ACHN (cell line): ENCODE data around the gene RNPC3.
"Not testable (repeated sequence)": the region's sequence is repeated elsewhere in the genome, so short reads cannot be mapped to it uniquely, and the experiment has no call there.

Experiments
- DNase-seq: peaks from one replicate; pipeline ENCODE4 v3.0.0-alpha.2; 2015
- in situ Hi-C: cut with HindIII; loops from 2 replicates; pipeline ENCODE4 v1.10.0; 2017; ENCODE audit warnings: low sequenced_read_pairs, low pct_ligation_motif_present, low pct_unique_long_range_greater_than_20kb

Gene RNPC3

DNA sequence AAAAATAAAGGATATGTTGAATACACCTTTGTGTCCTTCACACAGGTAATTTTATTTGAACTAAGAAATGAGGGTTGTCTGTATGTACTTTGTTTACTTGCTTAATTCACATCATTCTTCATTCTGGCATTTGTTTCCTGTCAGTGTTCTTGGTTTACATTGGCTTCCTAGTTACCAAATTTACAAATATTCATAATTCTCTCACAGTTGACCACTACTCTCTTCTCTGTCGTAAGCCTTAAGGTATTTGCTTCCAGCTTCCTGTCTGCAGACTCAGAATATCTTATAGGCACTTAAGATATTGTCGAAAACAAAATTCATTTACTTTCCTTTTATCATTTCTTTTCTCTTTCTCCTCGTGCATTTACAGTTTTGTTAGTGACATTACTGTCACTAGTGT, 15.9 kb downstream of the RNPC3 start:
- in situ Hi-C loops, result no loop called here
- no peak for DNase-seq

DNA sequence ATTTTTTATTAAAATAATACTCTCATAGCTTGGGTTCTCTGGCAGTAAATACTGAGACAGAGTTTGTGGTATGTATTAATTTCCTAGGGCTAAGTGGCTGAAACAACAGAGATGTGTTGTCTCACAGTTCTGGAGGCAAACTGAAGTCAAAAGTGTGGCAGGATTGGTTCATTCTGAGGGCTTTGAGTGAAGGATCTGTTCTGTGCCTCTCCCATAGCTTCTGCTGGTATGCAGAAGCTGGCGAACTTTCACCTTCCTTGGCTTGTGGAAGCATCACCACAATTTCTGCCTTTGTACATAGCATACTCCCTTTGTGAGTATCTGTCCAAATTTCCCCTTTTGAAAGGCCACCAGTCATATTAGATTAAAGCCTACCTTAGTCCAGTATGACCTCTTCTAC, 21.0 kb downstream of the RNPC3 start:
- no peak for DNase-seq
- in situ Hi-C loops, result no loop called here

DNA sequence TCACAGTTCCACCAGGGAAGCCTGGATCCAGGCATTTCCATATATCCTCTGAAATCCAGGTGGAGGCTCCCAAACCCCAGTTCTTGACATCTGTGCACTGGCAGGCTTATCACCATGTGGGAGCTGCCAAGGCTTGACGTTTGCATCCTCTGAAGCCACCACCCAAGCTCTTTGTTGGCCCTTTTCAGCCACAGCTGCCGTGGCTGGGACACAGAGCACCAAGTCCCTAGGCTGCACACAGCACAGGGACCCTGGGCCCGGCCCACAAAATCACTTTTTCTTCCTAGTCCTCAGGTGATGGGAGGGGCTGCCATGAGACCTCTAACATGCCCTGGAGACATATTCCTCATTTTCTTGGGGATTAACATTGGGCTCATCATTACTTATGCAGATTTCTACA, 22.3 kb downstream of the RNPC3 start:
- in situ Hi-C loops, result no loop called here
- DNase-seq, result no peak

DNA sequence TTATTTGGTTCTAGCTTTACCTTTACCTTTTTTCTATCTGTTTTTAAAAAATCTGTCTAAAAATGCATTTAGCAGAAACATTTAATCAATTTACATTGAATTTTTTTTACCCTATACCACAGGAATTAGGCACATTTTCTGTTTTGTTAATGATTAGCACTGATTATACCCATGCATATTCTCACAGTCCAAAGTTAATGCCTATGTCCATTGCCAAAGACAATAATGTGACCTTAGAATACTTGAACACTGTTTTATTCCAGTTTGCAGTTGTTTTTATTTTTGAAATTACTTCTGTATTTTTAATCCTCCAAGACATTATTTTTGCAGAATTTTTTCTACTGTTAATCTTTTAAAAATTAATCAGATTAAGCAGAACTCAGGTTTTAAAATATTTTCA, 34.9 kb downstream of the RNPC3 start:
- in situ Hi-C loops, result no loop called here
- DNase-seq, result no peak

DNA sequence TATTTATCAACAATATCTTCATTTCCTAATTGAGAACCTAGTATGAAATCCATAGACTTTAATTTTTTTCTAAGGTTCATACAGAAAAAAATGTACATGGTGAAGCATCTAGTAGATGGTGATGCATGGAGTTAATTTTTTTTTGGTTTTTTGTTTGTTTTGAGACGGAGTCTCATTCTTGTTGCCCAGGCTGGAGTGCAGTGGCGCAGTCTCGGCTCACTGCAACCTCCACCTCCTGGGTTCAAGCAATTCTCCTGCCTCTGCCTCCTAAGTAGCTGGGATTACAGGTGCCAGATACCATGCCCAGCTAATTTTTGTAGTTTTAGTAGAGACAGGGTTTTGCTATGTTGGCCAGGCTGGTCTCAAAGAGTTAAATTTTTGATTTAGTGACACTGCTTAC, 35.6 kb downstream of the RNPC3 start:
- in situ Hi-C loops, DNase-seq: not testable (repeated sequence)

DNA sequence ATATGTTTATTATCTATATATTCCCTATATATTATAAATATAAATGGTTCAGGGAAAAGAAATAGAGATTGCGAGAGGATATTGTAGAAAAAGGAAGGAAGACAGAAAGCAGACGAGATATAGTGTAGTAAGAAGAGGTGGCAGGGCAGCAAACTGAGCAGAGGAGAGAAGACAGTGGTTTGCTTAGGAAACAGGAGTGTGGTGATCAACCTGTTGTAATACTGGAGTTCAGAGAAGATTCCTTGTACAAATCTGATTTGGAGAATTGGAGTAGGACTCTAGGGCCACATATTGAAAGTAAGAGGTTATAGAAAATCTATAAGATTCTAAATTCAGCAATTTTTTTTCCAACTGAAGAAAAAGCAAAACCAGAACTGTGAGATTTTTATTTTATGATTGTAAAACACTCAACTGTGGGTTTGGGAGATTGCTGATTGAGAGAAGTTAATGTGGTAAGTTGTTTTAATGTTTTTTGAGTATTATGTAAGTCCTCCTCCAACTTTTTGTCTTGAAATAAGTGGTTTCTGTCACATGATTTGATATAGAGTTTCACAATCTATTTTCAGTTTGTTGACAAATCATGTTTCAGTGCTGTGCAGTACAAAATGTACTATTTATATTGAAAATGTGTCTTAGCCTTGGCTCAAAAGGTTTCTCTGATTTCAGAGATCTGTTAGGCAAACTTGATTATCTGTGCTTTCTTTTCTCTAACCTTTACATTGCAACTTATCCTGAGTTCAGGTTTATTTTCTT, 36.3 kb downstream of the RNPC3 start:
- in situ Hi-C loops, result no loop called here
- no peak for DNase-seq

DNA sequence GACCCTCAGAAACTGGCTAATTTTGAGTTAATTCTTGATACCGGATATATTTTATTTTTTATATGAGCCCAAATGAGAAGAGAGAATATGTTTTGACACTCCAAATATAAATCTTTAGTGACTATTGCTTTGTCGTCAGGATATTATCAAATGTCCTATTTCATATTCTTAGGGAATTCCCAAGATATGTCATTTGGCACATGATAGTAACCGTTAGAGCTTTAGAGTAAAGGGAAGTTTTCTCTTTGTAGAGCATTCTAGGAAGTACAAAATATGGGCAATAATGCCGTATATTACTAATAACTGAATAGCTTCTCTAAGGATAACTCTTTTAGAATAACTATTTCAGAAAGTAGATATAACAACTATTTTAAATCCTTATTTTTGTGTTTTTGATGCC, 37.6 kb downstream of the RNPC3 start:
- in situ Hi-C loops, result no loop called here
- no peak for DNase-seq

DNA sequence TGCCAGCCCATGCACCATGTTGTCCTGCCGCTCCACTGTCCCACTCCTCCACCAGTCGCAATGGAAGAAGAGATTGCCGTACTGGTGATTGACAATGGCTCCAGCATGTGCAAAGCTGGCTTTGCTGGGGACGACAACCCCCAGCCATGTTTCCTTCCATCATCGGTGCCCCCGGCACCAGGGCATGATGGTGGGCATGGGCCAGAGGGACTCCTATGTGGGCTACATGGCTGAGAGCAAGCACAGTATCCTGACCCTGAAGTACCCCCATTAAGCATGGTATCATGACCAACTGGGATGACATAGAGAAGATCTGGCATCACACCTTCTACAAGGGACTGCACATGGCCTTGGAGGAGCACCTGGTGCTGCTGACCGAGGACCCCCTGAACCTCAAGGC, 44.0 kb downstream of the RNPC3 start:
- DNase-seq, result no peak

GRCh38 chr1:103571289-103571688, 45.8 kb downstream of the RNPC3 start, which contains the start of gene AMY2B:
Gene AMY2B, plus strand, starts transcription at chr1:103571589. Its CDS starts 14 bp downstream, at chr1:103571603.
- DNase-seq, in situ Hi-C loops: not testable (repeated sequence)

More for the DNA sequence above, 44.0 kb downstream of the RNPC3 start:
- in situ Hi-C loops, result no loop called here

GRCh38 chr1:103576065-103576464, 50.6 kb downstream of the RNPC3 start:
- in situ Hi-C loops, result no loop called here
- no peak for DNase-seq

- DNase-seq, in situ Hi-C loops: not testable (repeated sequence)
These were observed 51.3 kb downstream of the RNPC3 start for GRCh38 chr1:103576784-103577183.

DNA sequence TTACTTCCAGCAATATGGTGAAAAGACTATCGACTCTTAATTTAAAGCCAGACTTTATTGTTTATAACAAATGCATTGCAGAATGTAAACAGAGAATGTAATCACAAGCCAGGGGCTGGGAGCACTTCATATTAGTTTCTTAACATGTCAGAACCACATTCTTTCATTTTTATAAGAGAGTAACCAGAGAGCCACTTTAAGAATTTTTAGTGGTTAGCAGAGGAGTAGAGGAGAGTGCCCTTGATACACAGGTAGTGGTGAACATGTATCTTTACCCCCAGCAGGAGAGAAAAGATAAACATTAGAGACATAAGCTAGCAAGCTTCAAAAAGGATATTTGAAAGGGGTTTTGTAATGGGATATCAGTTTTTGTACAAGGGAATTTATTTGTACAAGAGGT, 57.0 kb downstream of the RNPC3 start:
- in situ Hi-C loops, result no loop called here
- DNase-seq, result no peak

- in situ Hi-C loops, result no loop called here
- no peak for DNase-seq
These were observed 58.4 kb downstream of the RNPC3 start for GRCh38 chr1:103583887-103584286.

DNA sequence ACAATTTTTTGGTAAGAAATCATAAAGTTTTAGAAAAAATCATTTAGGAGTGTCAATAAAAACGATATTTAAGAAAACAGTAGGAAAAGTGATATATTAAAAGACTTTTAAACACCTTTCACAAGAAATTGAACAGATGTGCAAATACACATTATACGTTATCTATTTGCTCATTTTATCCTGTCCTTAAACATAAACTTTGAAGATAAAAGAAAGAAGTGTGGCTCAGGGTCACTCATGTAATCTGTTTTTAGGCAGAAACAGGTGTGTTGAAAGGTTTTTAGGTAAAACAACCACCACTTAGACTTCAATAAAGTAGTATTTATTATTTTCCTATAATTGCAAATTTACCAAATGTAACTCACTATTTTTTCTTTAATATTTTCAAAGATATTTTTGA, 59.0 kb downstream of the RNPC3 start:
- DNase-seq, result no peak
- in situ Hi-C loops, result no loop called here

DNA sequence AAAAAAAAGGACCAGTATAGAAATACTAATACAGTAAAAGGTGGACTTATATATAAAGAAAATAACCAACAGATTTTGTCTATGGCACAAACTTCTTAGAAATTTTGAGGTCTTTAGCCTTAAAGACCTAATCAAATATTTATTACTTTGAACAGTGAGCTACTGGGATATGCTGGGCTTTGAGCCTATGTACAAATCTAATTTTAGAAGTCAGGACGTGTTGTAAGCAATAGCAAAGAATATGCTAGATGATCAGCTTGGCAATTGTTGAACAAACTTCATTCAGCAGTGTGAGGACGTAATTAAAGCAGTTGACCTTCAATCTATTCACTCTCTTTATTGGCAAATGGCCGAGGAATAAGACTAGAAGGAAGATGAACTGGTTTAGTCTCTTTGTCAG, 77.2 kb downstream of the RNPC3 start:
- DNase-seq, in situ Hi-C loops: not testable (repeated sequence)
